ENCODE results near the gene DLG5.
A peak's percentile ranks its signal among the peaks of the same experiment; 100 is the strongest.

The DLG5 gene

DNA sequence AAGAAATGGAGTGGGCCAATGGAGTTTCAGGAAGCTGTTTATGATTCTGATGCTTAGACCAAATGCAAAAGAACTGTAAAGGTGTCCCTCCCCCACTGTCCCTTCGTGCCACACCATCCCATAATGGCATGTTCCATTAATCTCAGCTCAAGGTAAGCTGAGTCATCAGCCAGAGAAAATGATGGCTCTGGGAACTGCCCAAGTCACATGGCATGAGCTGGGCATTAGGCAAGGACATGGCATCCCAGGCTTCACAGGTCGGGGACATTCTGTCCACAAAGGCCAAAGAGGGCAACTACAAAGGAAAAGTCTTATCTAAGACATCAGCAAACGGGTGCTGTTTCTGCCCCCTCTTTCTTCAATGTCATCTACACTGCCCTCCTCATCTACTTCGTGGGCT, 44.9 kb downstream of the DLG5 start:
- H3K27me3 ChIP-seq (ENCODE audit: control insufficient read depth, insufficient read depth, low read length): no peaks in the 10 kb centered on the region
- no peak overlapping the region for H3K4me2 ChIP-seq (ENCODE audit: low read length)
- H3K9ac ChIP-seq (ENCODE audit: low read depth, low read length): no peak overlapping the region
- H3K9me3 ChIP-seq (replicated peaks; ENCODE audit: low read length): no peaks in the 10 kb centered on the region
- peaks cover 18% of the 10 kb centered on the region for H3K4me1 ChIP-seq (ENCODE audit: control insufficient read depth, insufficient read depth, low read length)
- H3K36me3 ChIP-seq (ENCODE audit: insufficient read depth, low read length): no peaks in the 10 kb centered on the region
- no peak overlapping the region for H3K4me3 ChIP-seq (ENCODE audit: low read length)

- Histone ChIP-seq H3K4me3 (ENCODE audit: low read length) (no peak overlapping the region), H3K4me1 (ENCODE audit: control insufficient read depth, insufficient read depth, low read length) (peaks cover 18% of the 10 kb centered on the region), H3K9me3 (replicated peaks; ENCODE audit: low read length) (no peaks in the 10 kb centered on the region), H3K9ac (ENCODE audit: low read depth, low read length) (no peak overlapping the region), H3K36me3 (ENCODE audit: insufficient read depth, low read length) (no peaks in the 10 kb centered on the region), H3K27me3 (ENCODE audit: control insufficient read depth, insufficient read depth, low read length) (no peaks in the 10 kb centered on the region), H3K4me2 (ENCODE audit: low read length) (no peak overlapping the region)
Measured at GRCh38 chr10:77881222-77881621, 45.3 kb downstream of the DLG5 start.

DNA sequence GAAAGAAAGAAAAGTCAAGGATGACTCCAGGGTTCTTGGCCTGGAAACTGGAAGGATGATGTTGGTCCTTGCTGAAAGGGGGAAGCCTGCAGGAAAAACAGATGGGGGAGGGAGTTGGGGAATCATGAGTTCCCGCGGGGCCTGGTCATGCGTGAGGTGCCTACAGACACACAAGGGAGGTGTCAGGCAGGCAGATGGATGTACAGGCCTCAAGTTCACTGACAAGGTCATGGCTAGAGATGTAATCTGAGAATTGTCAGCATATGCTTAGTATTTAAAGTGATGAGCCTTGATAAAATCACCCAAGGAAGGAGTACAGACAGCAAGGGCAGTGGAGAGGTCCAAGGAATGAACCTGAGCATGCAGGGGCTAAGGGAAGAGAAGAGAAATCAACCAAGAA, 46.8 kb downstream of the DLG5 start:
- Histone ChIP-seq H3K4me3 (ENCODE audit: low read length) (no peak overlapping the region), H3K9ac (ENCODE audit: low read depth, low read length) (no peak overlapping the region), H3K4me2 (ENCODE audit: low read length) (no peak overlapping the region), H3K36me3 (ENCODE audit: insufficient read depth, low read length) (no peaks in the 10 kb centered on the region), H3K4me1 (ENCODE audit: control insufficient read depth, insufficient read depth, low read length) (peaks cover 19% of the 10 kb centered on the region), H3K27me3 (ENCODE audit: control insufficient read depth, insufficient read depth, low read length) (no peaks in the 10 kb centered on the region), H3K9me3 (replicated peaks; ENCODE audit: low read length) (no peaks in the 10 kb centered on the region)

- Histone ChIP-seq H3K9me3 (replicated peaks; ENCODE audit: low read length) (no peaks in the 10 kb centered on the region), H3K4me3 (ENCODE audit: low read length) (no peak overlapping the region), H3K4me2 (ENCODE audit: low read length) (no peak overlapping the region), H3K36me3 (ENCODE audit: insufficient read depth, low read length) (no peaks in the 10 kb centered on the region), H3K4me1 (ENCODE audit: control insufficient read depth, insufficient read depth, low read length) (peaks cover 26% of the 10 kb centered on the region), H3K27me3 (ENCODE audit: control insufficient read depth, insufficient read depth, low read length) (no peaks in the 10 kb centered on the region), H3K9ac (ENCODE audit: low read depth, low read length) (no peak overlapping the region)
Measured at GRCh38 chr10:77879065-77879464, 47.5 kb downstream of the DLG5 start.

GRCh38 chr10:77877441-77878344, 48.9 kb downstream of the DLG5 start:
- H3K36me3 ChIP-seq (ENCODE audit: insufficient read depth, low read length): no peaks in the 10 kb centered on the region
- H3K4me3 ChIP-seq (ENCODE audit: low read length): no peak overlapping the region
- H3K4me1 ChIP-seq (ENCODE audit: control insufficient read depth, insufficient read depth, low read length): peaks cover 36% of the 10 kb centered on the region
- H3K9ac ChIP-seq (ENCODE audit: low read depth, low read length): no peak overlapping the region
- no peaks in the 10 kb centered on the region for H3K27me3 ChIP-seq (ENCODE audit: control insufficient read depth, insufficient read depth, low read length)
- H3K4me2 ChIP-seq (ENCODE audit: low read length): peak overlapping the region; percentile 49
- H3K9me3 ChIP-seq (replicated peaks; ENCODE audit: low read length): no peaks in the 10 kb centered on the region

DNA sequence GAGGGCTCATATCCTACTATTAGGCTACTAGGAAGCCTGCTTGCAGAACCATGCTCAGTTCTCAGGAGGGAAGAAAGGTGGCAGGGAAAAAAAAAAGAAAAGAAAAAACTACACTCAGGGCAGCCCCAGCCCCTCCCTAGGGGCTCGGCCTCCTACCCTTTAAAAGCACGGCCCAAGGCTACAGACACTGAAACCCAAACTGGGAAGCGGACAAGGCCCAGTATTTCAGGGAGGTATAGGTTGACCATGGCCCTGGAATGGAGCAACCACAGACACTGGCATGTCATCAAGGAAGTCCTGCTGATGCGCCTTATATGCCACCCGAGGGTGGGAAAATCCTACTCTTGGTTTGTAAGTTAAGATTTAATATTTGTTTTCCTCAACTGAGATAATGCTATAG, 50.8 kb downstream of the DLG5 start:
- H3K27me3 ChIP-seq (ENCODE audit: control insufficient read depth, insufficient read depth, low read length): no peaks in the 10 kb centered on the region
- H3K4me3 ChIP-seq (ENCODE audit: low read length): no peak overlapping the region
- no peaks in the 10 kb centered on the region for H3K36me3 ChIP-seq (ENCODE audit: insufficient read depth, low read length)
- no peaks in the 10 kb centered on the region for H3K9me3 ChIP-seq (replicated peaks; ENCODE audit: low read length)
- no peak overlapping the region for H3K9ac ChIP-seq (ENCODE audit: low read depth, low read length)
- H3K4me2 ChIP-seq (ENCODE audit: low read length): no peak overlapping the region
- H3K4me1 ChIP-seq (ENCODE audit: control insufficient read depth, insufficient read depth, low read length): peaks cover 38% of the 10 kb centered on the region

DNA sequence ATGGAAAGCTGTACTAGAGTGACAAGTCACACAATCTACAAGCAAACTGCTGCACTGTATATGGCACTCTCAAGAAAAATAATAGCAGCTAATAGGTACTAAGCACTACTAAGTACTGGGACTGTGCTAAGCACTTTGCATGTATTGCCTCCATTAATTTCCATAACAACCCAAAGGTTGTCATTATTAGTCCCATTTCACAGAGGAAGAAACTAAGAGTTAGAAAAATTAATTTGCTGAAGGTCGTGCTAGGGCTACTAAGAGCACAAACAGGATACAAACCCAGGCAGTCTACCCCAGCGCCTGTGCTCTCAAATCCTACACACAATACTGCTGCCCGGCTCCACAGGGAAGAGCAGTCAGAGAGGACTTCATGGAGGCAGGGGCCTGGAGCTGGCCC, 51.7 kb downstream of the DLG5 start:
- H3K4me1 ChIP-seq (ENCODE audit: control insufficient read depth, insufficient read depth, low read length): peaks cover 43% of the 10 kb centered on the region
- H3K4me2 ChIP-seq (ENCODE audit: low read length): no peak overlapping the region
- no peak overlapping the region for H3K9ac ChIP-seq (ENCODE audit: low read depth, low read length)

GRCh38 chr10:77873536-77874380, 52.8 kb downstream of the DLG5 start:
- Histone ChIP-seq H3K4me3 (ENCODE audit: low read length) (no peak overlapping the region), H3K4me1 (ENCODE audit: control insufficient read depth, insufficient read depth, low read length) (peaks cover 53% of the 10 kb centered on the region), H3K9ac (ENCODE audit: low read depth, low read length) (no peak overlapping the region)

More for the DNA sequence above, 51.7 kb downstream of the DLG5 start:
- H3K9me3 ChIP-seq (replicated peaks; ENCODE audit: low read length): no peaks in the 10 kb centered on the region
- no peaks in the 10 kb centered on the region for H3K36me3 ChIP-seq (ENCODE audit: insufficient read depth, low read length)
- no peak overlapping the region for H3K4me3 ChIP-seq (ENCODE audit: low read length)
- no peaks in the 10 kb centered on the region for H3K27me3 ChIP-seq (ENCODE audit: control insufficient read depth, insufficient read depth, low read length)

DNA sequence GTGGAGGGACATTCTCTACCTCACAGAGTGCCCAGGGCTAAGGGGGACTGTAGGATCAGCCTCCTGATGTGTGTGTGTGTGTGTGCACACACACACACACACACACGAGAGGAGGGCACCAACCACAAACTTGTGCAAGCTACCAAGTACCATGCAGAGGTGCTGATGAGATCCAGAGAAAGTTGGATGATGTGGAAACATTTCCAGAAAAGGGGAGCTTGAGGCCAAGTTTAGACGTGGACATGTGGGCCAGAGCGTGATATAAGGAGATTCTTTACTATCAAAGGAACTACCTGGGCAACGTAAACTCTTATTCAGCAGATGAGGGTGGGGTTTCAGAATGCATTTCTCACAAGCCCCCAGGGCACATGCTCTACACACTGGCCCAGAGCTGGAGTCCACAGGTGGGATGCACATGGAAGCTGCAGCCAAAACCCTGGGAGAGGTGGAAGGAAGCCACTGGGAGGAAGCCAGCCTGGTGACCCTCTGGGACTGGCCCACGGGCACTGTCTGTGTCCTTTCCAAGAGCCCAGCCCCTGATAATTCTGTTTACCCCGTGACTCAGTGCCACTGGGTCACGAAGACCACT, 53.5 kb downstream of the DLG5 start:
- Histone ChIP-seq H3K27me3 (ENCODE audit: control insufficient read depth, insufficient read depth, low read length) (no peaks in the 10 kb centered on the region), H3K9me3 (replicated peaks; ENCODE audit: low read length) (no peaks in the 10 kb centered on the region), H3K4me2 (ENCODE audit: low read length) (no peak overlapping the region), H3K36me3 (ENCODE audit: insufficient read depth, low read length) (no peaks in the 10 kb centered on the region), H3K9ac (ENCODE audit: low read depth, low read length) (no peak overlapping the region), H3K4me3 (ENCODE audit: low read length) (no peak overlapping the region), H3K4me1 (ENCODE audit: control insufficient read depth, insufficient read depth, low read length) (peaks cover 46% of the 10 kb centered on the region)

More at GRCh38 chr10:77873536-77874380, 52.8 kb downstream of the DLG5 start:
- H3K36me3 ChIP-seq (ENCODE audit: insufficient read depth, low read length): no peaks in the 10 kb centered on the region
- no peaks in the 10 kb centered on the region for H3K27me3 ChIP-seq (ENCODE audit: control insufficient read depth, insufficient read depth, low read length)
- H3K4me2 ChIP-seq (ENCODE audit: low read length): peak overlapping the region; percentile 52
- H3K9me3 ChIP-seq (replicated peaks; ENCODE audit: low read length): no peaks in the 10 kb centered on the region

GRCh38 chr10:77872151-77872946, 54.2 kb downstream of the DLG5 start:
- Histone ChIP-seq H3K27me3 (ENCODE audit: control insufficient read depth, insufficient read depth, low read length) (no peaks in the 10 kb centered on the region), H3K4me2 (ENCODE audit: low read length) (no peak overlapping the region), H3K4me1 (ENCODE audit: control insufficient read depth, insufficient read depth, low read length) (peaks cover 44% of the 10 kb centered on the region), H3K4me3 (ENCODE audit: low read length) (no peak overlapping the region), H3K9ac (ENCODE audit: low read depth, low read length) (no peak overlapping the region), H3K9me3 (replicated peaks; ENCODE audit: low read length) (no peaks in the 10 kb centered on the region), H3K36me3 (ENCODE audit: insufficient read depth, low read length) (peaks cover 5% of the 10 kb centered on the region)

Data from skeletal muscle satellite cell (primary cell).